ENCODE results near the gene CYP4B1.
"Not testable (repeated sequence)": the region's sequence is repeated elsewhere in the genome, so short reads cannot be mapped to it uniquely, and the experiment has no call there.

GRCh38 chr1:46857660-46858065, 58.8 kb downstream of the CYP4B1 start:
- not testable (repeated sequence) for TF ChIP-seq POLR2A, EP300 (IDR thresholded peaks at IDR 0.05)
- TF ChIP-seq, protein P1, sequence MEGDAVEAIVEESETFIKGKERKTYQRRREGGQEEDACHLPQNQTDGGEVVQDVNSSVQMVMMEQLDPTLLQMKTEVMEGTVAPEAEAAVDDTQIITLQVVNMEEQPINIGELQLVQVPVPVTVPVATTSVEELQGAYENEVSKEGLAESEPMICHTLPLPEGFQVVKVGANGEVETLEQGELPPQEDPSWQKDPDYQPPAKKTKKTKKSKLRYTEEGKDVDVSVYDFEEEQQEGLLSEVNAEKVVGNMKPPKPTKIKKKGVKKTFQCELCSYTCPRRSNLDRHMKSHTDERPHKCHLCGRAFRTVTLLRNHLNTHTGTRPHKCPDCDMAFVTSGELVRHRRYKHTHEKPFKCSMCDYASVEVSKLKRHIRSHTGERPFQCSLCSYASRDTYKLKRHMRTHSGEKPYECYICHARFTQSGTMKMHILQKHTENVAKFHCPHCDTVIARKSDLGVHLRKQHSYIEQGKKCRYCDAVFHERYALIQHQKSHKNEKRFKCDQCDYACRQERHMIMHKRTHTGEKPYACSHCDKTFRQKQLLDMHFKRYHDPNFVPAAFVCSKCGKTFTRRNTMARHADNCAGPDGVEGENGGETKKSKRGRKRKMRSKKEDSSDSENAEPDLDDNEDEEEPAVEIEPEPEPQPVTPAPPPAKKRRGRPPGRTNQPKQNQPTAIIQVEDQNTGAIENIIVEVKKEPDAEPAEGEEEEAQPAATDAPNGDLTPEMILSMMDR (IDR thresholded peaks at IDR 0.05), result not testable (repeated sequence)
